ENCODE results near the gene ELAC2.

DNA sequence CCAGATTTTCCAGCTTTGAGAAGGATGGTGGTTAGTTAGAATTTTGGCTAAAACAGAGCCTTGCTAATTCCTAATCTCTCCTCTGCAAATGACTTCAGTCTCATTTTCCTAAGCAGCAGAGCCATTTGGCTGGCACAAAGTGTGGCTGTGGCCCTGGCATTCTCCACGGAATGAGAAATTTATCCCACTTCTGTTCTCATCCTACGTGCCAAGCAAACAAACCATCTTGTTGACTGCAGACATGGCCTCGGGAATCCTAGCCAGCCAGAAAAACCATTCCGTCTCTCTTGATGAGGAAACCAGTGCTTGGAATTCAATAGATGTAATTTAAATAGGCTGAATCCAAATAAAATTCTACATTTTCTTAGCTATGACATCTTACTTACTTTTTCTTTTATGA is 34.1 kb upstream of the ELAC2 start:
- TF ChIP-seq, protein P1, sequence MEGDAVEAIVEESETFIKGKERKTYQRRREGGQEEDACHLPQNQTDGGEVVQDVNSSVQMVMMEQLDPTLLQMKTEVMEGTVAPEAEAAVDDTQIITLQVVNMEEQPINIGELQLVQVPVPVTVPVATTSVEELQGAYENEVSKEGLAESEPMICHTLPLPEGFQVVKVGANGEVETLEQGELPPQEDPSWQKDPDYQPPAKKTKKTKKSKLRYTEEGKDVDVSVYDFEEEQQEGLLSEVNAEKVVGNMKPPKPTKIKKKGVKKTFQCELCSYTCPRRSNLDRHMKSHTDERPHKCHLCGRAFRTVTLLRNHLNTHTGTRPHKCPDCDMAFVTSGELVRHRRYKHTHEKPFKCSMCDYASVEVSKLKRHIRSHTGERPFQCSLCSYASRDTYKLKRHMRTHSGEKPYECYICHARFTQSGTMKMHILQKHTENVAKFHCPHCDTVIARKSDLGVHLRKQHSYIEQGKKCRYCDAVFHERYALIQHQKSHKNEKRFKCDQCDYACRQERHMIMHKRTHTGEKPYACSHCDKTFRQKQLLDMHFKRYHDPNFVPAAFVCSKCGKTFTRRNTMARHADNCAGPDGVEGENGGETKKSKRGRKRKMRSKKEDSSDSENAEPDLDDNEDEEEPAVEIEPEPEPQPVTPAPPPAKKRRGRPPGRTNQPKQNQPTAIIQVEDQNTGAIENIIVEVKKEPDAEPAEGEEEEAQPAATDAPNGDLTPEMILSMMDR (IDR thresholded peaks at IDR 0.05), result no peak
- TF ChIP-seq EZH2 (IDR thresholded peaks at IDR 0.05; ENCODE audit: borderline replicate concordance, insufficient read depth, low read depth, low read length, poor library complexity, severe bottlenecking), result no peak

Measured in B cell (primary cell).